Erythroblast (primary cell): ENCODE measurements around the gene METTL13.

Experiments
- GATA1 ChIP-seq: IDR thresholded peaks from 2 replicates; pipeline ENCODE4 v1.6.1; 2011; ENCODE audit warnings: low read depth, mild to moderate bottlenecking, control low read depth, low read length, moderate library complexity
- POLR2A ChIP-seq: IDR thresholded peaks from 2 replicates; pipeline ENCODE4 v1.6.1; 2011; ENCODE audit warnings: mild to moderate bottlenecking, low read length

GRCh38 chr1:171772312-171772711 lies 9.1 kb upstream of the METTL13 start:
- TF ChIP-seq POLR2A (no peak), GATA1 (no peak)
